Measurements from ENCODE around the gene ARID5A. TPM values are rescaled to one million over a fixed set of nuclear protein-coding genes. Genes with fewer than 3 reads are reported as not detected.

ARID5A gene
- total RNA-seq, 1 donor from 2014 or later, result 227 TPM

DNA sequence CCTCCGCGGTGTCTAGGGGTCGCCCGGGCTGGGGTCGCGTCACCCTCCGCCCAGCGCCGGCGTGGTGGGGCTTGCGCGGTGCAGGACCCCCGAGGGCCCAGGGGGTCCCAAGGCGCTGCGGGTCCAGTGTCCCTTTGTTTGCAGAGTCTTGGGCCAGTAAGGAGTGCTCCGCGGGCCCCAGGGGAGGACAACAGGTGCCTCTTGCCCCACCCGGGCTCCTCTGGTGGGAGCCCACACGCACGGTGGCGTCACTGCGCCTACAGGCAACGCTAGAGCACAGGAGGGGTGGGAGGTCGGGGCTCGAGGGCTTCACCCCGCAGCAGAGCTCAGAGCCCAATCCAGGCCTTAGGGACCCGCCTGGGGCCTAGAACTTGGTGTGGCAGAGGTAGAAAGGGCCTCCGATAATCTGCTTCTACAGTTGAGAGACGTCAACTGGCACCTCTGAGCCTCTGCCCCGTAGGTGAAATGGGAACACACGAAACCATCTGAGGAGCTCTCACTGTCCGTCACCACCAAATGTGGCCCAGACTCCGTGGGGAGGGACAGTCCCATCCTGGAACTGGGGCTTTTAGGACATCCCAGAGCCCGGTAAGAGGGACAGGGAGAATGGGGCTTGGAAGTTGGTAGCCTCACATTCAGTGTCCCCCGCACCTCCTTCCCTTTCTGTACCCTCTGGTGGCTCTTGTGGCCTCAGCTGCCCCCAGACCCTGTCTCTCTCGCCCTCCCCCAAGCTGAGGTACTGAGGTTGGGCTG lies 1.4 kb downstream of the ARID5A start:
- intact Hi-C loops (cut with micrococcal nuclease), result loop anchor here (1.0 to 10.0 kb wide), 16 partner anchors 8 to 1124 kb away; partner anchors contain the start of genes ACTR1B, ANKRD36, ANKRD39 and CNNM3

DNA sequence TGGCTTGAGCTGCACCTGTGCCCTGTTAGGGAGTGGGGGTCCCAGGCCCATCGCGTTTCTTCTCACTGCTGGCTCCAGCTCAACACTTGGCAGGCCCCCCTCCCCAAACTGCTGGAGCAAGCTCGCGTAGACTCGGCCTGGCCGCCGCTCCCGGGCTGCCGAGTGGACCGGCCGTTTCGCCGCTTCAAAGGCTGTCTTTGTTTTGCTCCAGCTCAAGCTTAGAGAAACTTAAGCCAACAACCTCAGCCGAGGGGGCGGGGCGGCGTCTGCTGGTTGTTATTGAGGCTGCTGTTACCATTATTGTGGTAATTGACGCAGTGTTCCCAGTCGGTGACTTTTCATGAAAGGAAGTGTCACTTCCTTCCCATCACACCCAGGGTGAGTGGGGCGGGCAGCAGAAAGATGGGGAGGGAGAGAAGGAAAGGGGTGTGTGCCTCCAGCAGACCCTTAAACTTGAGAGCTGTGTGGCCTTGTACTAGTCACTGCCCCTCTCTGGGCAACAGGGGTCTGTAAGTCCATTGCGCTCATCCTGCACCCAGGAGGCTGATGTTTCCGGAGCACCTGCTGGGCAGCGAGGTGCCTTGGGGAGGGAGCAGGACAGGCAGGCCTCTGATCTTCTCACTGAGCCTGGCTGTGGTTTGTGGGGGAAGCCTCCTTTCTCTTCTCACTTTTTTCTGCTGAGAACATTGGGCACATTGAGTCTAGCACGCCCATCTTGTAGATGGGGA lies 2.1 kb downstream of the ARID5A start:
- intact Hi-C loops (cut with micrococcal nuclease), result loop anchor here (1.0 to 10.0 kb wide), 12 partner anchors 8 to 1124 kb away; partner anchors contain the start of genes ACTR1B, ANKRD36, ANKRD39 and SNRNP200

DNA sequence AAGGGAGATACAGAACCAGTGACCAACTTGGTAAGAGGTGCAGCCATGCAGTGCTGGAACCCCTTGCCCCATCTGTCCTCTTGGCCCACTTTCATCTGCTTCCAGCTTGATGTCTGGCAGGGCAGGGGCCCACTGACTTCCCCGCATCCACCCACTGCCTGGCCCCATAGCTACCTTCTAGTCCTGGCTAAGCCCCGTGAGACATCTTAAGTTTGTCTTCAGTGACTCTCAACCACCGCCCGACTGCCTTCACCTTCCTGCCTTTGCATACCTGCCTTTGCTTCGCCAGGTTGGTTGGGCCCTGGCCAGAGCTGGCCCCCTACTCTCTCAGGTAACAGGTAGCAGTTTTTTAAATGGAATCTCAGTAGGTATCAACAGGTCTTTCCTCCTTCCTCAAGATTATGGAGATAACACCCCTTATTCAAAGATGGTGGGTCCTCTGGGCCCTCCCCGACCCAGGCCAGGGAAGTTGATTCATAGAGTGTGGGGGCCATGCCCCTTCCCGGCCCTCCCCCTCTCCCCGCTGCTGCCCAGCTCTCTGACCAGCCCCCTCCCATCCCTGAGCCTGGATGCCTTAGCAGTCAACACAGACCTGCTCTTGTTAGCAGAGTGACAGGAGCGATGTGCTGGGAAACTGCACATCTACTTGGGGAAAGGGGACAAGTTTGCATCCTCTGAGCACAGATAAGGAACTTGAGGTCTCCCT lies 2.8 kb downstream of the ARID5A start:
- intact Hi-C loops (cut with micrococcal nuclease), result loop anchor here (1.0 to 10.0 kb wide), 5 partner anchors 31 to 1123 kb away; partner anchors contain the start of genes ACTR1B, ANKRD36 and ANKRD39

DNA sequence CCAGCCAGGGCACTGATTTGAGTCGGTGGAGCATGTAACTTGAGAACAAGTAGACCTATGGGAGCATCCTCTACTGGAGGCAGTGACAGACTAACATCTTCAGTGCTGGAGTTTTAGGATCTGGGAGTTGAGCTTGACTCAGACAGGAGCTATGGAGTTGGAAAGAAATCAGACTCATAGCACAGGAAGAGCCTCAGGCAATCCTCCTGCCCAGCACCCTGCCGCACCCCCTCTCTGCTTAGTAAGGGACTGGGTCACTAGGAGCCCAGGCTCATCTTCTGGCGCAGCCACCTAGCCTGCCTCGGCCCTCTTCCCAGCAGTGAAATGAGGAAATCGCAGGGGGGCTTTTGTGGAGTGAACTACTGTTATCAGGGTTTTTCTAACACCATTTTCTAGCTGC lies 3.6 kb downstream of the ARID5A start:
- intact Hi-C loops (cut with micrococcal nuclease), result no loop called here

DNA sequence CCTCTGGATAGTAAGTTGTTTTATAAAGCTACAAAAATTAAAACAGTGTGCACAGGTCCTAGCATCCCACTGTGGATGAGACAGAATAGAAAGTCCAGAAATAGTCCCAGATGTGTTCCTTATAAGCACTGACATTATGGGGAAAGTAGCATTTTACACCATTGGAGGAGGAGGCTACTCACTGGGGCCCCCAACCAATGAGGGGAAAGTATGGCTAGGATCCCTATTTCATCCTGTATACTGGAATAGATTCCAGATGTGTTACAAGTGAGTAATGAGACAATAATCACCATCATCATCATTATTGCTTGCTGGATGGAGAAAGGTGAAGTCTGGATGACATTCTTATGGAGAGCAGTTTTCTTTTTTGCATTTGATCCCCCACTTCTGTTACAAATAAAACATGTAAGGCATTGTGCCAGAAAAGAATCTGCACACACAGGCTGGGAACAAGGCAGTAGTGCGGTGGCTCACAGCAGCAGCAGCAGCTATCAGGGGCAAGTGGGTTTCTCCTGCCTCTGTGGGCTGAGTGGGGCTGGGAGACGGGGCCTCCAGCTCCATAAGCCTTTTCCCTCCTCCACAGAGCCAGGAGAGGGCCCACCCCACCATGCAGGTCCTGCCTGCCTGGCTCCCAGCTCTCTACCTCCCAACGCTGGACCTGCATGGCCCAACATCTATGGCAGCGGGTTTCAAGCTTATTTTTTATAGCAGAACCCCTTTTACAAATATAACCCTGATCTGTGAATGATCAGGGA lies 5.0 kb downstream of the ARID5A start:
- intact Hi-C loops (cut with micrococcal nuclease), result no loop called here

DNA sequence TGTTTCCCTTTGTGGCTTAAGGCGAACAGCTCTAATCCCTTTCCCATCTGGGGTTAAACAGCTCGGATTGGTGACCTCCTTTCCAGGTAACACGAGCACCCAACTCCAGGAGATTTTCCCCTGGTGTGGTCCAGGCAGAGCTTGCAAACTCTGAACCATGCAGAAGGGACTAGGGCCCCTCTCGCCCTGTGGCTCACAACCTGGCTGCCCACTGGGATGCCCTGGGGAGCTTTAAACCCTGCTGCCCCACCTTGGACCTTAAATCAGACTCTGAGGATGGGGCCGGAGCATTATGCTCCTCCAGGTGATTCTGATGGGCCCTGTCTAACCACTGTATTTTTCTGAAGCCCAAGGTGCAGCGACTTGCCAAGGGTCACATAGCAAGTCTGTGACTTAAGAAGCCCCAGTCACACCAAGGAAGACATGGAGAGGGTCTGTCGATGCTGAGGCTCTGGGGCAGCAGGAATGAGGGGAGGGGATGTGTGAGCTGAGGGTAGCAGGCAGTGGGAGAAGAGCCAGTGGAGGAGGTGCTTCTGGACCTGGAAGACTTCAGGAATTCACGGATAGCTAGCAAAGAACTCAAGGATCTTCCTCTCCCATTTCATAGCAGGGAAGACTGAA lies 5.9 kb downstream of the ARID5A start:
- intact Hi-C loops (cut with micrococcal nuclease), result no loop called here

DNA sequence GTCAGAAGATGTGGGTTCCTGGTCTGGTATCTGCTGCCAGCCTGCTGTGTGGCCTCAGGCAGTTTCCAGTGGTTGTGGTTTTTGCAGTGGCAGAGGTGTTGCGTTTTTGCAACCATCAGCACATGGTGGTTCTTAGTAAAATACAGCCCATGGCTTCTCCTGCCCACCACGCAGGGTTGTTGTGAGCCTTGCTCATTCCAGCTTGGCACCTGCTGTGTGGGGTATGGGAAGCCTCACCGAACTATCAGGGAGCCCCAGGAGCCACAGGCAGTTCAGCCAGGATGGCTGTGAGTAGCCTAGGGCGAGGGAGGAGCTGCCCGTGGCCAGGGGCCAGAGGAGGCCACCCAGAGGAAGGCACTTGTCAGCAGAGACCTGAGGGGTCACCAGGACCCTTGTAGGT lies 9.8 kb downstream of the ARID5A start:
- intact Hi-C loops (cut with micrococcal nuclease), result loop anchor here (1.0 to 2.0 kb wide), 2 partner anchors 8 to 140 kb away; no protein-coding TSS in a partner anchor

DNA sequence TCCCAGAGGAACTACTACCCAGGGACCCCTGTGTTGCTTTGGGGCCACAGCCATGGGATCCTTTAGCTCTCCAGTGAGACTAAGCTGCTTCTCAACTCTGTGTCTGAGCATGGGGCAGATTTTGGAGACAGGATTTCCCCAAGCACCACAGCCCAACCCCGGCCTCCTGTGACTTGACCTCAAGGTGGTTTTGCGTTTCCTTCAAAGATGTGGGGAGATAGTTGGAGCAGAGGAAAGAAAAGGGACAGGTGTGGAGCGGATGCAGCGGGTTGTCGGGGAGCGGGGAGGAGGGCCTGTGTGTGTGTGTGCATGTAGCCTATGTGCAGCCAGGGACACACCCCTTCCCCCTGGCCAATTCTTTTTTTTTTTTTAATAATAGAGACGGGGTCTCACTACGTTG lies 10.2 kb downstream of the ARID5A start:
- intact Hi-C loops (cut with micrococcal nuclease), result loop anchor here (1.0 to 2.0 kb wide), 2 partner anchors 8 to 140 kb away; no protein-coding TSS in a partner anchor

DNA sequence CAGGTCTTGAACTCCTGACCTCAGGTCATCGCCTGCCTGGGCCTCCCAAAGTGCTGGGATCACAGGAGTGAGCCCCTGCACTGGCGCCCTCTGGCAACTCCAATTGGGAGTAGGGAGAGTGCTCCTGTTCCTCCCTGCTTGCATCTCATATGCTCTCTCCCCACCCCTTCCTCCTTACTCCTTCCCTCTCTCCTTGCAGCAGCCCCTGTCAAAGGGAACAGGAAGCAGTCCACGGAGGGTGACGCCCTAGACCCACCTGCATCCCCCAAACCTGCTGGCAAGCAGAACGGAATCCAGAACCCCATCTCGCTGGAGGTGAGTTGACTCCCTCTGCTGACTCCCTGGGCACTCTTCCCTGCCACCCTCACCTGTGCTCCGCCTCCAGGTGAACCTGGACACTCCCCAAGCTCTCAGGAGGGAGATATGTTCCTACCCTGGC lies 10.7 kb downstream of the ARID5A start:
- intact Hi-C loops (cut with micrococcal nuclease), result loop anchor here (2.0 kb wide), 1 partner anchor 140 kb away; no protein-coding TSS in a partner anchor

DNA sequence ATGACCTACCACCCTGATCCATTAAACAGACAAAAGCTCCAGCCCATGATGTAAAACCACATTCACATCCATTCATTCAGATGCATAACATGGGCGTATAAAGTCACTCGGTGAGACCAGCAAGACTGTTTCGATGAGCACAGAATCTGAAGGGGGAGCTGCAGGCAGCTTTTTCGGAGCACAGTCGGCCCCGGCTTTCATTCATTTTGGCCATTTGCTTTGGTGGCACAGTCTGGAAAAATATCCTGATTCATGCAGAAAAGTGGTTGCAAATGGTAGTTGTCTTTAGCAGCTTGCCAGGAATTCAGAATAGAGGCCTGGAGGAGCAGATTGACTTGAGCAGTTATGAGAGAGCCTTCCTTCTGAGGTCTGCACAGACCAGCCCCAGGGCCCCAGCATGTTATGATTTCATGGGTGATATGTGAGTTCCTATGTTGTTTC lies 11.2 kb downstream of the ARID5A start:
- intact Hi-C loops (cut with micrococcal nuclease), result loop anchor here (2.0 kb wide), 1 partner anchor 141 kb away; no protein-coding TSS in a partner anchor

DNA sequence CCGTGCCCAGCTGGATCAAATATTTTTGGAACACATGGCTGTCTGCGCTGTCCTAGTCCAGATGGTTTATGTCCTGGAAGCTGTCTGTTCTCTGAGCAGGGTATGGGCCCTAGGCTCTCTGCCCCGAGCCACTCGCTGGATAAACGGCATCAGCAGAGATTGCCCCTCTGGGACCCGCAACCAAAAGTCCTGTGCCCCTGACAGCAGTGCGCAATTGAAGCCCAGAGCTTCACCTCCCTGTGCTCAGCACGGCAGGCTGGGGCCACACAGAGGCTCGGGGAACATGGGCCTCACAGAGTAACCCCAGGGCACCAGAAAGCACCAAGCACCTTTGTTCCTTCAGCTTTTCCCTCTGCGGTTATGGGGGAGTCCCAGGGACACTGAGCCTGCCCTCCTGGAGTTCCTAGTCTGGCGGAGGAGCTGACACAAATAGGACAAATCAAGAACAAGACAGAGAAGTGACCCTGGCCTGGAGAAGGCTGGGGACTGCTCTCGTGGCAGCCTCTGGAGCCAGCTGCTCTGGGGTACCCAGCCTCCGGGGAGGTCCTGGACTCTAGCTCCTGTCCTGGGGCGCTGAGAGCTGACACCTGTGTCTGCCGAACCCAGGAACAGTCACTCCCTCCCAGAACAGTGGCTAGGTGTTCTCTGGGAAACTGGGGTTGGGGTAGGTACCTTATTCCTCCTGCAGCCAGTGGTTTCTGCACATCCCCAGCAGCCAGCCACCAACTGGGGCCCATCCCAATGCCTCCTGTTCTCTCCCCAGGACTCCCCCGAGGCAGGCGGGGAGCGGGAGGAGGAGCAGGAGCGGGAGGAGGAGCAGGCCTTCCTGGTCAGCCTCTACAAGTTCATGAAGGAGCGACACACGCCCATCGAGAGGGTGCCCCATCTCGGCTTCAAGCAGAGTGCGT lies 12.3 kb downstream of the ARID5A start:
- intact Hi-C loops (cut with micrococcal nuclease), result no loop called here

DNA sequence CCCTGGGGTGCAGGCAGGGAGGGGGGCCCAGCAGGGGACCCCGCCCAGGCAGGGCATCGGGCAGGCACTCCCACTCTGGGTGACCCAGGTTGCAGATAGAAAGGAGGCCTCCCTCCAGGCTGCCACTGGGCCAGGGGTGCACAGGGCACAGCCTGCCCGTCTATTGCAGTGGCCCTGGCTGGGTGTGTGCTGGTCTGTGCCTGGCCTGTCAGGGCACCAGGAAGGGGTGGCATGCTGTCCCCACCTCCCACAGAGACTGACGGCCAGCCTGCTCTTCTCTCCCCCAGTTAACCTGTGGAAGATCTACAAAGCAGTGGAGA lies 12.9 kb downstream of the ARID5A start:
- intact Hi-C loops (cut with micrococcal nuclease), result no loop called here

DNA sequence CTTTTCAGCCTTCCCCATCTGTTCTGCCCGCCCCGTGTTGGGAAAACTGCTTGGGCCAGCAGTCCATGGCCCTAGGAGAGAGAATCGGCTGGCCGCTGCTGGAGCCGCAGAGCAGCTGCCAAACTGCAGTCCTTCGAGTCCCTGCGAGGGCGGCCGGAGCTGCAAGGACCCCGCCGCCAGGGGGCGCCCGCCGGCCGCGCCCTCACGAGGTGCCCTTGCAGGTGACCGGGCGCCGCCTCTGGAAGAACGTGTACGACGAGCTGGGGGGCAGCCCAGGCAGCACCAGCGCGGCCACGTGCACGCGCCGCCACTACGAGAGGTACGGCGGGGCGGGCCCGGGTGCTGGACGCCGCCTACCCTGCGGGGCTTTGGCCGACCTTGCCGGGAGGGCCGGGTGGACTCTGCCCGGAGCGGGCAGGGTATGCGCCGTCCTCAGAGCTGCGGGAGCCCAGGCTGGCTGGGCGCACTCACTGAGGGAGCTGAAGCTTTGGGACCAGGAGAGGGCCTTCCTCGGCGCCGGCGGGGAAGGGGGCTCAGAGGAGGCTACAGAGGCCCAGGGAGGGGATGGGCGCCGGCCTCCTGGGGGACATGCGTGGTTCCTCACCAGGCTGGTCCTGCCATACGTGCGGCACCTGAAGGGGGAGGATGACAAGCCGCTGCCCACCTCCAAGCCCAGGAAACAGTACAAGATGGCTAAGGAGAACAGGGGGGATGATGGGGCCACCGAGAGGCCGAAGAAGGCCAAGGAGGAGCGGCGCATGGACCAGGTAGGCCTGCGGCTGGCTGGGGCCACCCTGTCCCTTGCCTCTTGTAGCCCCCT lies 13.6 kb downstream of the ARID5A start:
- intact Hi-C loops (cut with micrococcal nuclease), result no loop called here

DNA sequence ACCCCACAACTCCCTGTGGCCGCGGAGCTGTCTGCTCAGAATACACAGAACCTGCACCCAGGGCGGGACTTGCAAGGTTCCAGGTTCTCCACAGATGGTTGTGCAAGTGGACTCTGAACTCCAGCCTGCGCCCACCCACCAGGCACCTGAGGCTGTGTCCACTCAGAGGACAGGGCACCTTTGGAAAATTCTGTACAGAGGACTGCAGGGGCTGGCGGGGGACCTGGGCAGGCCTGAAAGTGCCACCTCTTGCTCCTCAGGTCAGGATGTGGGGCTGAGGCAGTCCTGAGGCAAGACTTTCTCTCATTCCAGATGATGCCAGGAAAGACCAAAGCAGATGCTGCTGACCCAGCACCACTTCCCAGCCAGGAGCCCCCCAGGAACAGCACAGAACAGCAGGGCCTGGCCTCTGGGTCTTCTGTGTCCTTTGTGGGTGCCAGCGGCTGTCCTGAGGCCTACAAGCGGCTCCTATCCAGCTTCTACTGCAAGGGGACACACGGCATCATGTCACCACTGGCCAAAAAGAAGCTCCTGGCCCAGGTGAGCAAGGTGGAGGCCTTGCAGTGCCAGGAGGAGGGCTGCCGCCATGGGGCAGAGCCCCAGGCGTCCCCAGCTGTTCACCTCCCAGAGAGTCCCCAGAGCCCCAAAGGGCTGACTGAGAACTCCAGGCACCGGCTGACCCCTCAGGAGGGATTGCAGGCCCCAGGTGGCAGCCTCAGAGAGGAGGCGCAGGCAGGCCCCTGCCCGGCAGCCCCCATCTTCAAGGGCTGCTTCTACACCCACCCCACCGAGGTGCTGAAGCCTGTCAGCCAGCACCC lies 14.4 kb downstream of the ARID5A start:
- intact Hi-C loops (cut with micrococcal nuclease), result no loop called here

DNA sequence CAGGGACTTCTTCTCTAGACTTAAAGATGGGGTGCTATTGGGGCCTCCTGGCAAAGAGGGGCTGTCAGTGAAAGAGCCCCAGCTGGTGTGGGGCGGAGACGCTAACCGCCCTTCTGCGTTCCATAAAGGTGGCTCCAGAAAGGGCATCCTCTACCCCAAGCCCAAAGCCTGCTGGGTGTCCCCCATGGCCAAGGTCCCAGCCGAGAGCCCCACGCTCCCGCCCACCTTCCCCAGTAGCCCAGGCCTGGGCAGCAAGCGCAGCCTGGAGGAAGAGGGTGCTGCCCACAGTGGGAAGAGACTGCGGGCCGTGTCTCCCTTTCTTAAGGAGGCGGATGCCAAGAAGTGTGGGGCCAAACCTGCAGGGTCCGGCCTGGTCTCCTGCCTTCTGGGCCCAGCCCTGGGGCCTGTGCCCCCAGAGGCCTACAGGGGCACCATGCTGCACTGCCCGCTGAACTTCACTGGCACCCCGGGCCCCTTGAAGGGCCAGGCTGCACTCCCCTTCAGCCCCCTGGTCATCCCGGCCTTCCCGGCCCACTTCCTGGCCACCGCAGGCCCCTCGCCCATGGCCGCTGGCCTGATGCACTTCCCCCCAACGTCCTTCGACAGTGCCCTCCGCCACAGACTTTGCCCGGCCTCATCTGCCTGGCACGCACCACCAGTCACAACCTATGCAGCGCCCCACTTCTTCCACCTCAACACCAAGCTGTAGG lies 15.2 kb downstream of the ARID5A start:
- intact Hi-C loops (cut with micrococcal nuclease), result no loop called here

DNA sequence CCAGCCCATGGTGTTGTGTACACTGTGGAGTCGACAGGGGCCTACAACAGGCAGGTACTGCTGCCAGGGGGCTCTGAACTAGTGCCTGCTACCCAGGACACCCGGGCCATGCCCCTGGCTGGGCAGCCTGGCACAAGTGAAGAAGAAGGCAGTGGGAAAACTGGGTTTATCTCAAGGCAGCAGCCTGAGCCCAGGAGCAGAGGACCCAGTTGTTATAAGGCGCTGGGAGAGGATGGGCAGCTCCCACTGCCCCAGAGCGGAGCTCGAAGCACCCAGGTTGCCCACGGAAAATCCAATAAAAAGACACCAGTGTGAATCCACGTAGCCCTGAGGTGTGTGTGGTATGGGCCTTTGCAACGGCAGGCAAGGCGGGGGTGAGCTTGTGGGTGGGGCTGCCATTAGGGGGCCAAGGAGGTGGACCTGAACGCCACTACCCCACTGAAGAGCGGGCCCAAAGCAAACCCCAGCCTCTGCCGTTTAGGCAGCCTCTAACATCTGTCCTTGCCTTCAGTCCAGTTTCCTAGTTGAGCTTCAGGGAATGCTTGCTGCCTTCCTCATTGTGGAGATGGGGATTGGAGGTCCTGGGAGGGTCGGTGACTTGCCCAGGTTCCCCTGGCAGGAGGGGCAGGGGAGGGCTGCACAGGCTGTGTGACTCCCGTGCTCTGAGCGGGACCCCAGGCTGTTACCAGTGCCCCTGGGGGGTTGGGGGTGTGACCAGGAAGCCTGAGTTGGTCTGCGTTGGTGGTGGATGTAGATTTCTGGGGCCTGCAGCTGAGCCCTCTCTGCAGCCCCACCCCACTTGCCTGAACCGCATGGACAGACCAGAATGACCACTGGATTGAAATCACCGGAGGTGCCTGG lies 16.0 kb downstream of the ARID5A start:
- intact Hi-C loops (cut with micrococcal nuclease), result no loop called here
